ENCODE measurements around the gene FBXO2.
A peak's percentile ranks its signal among the peaks of the same experiment; 100 is the strongest.

Gene FBXO2

GRCh38 chr1:11658542-11658941 is 4.3 kb upstream of the FBXO2 start:
- Histone ChIP-seq H3K4me1 (ENCODE audit: control insufficient read depth, insufficient read depth, low read length) (peaks cover 16% of the 10 kb centered on the region), H3K9me3 (ENCODE audit: control insufficient read depth, low read length) (no peaks in the 10 kb centered on the region), H3K27me3 (ENCODE audit: control insufficient read depth, insufficient read depth, low read length) (peaks cover 6% of the 10 kb centered on the region), H3K36me3 (ENCODE audit: control insufficient read depth, insufficient read depth, low read length) (no peaks in the 10 kb centered on the region), H3K4me3 (ENCODE audit: low read length) (no peak overlapping the region), H3K9ac (ENCODE audit: low read length) (no peak overlapping the region)

- Histone ChIP-seq H3K4me3 (ENCODE audit: low read length) (no peak overlapping the region), H3K36me3 (ENCODE audit: control insufficient read depth, insufficient read depth, low read length) (no peaks in the 10 kb centered on the region), H3K27me3 (ENCODE audit: control insufficient read depth, insufficient read depth, low read length) (peaks cover 6% of the 10 kb centered on the region), H3K9me3 (ENCODE audit: control insufficient read depth, low read length) (no peaks in the 10 kb centered on the region), H3K4me1 (ENCODE audit: control insufficient read depth, insufficient read depth, low read length) (peaks cover 15% of the 10 kb centered on the region), H3K9ac (ENCODE audit: low read length) (no peak overlapping the region)
Measured at GRCh38 chr1:11657654-11658053, 3.4 kb upstream of the FBXO2 start.

GRCh38 chr1:11654939-11655808 is 945 bp upstream of the FBXO2 start:
- H3K4me3 ChIP-seq (ENCODE audit: low read length) = no peak overlapping the region
- no peaks in the 10 kb centered on the region for H3K36me3 ChIP-seq (ENCODE audit: control insufficient read depth, insufficient read depth, low read length)
- peaks cover 16% of the 10 kb centered on the region for H3K27me3 ChIP-seq (ENCODE audit: control insufficient read depth, insufficient read depth, low read length)
- H3K9me3 ChIP-seq (ENCODE audit: control insufficient read depth, low read length) = no peaks in the 10 kb centered on the region
- H3K9ac ChIP-seq (ENCODE audit: low read length) = peak overlapping the region; percentile 53
- peaks cover 23% of the 10 kb centered on the region for H3K4me1 ChIP-seq (ENCODE audit: control insufficient read depth, insufficient read depth, low read length)

GRCh38 chr1:11653861-11654136 is 430 bp downstream of the FBXO2 start:
- Histone ChIP-seq H3K9me3 (ENCODE audit: control insufficient read depth, low read length) (no peaks in the 10 kb centered on the region), H3K36me3 (ENCODE audit: control insufficient read depth, insufficient read depth, low read length) (no peaks in the 10 kb centered on the region), H3K4me3 (ENCODE audit: low read length) (no peak overlapping the region), H3K4me1 (ENCODE audit: control insufficient read depth, insufficient read depth, low read length) (peaks cover 34% of the 10 kb centered on the region), H3K27me3 (ENCODE audit: control insufficient read depth, insufficient read depth, low read length) (peaks cover 25% of the 10 kb centered on the region), H3K9ac (ENCODE audit: low read length) (no peak overlapping the region)

- H3K27me3 ChIP-seq (ENCODE audit: control insufficient read depth, insufficient read depth, low read length) = peaks cover 28% of the 10 kb centered on the region
- no peak overlapping the region for H3K9ac ChIP-seq (ENCODE audit: low read length)
- H3K4me1 ChIP-seq (ENCODE audit: control insufficient read depth, insufficient read depth, low read length) = peaks cover 38% of the 10 kb centered on the region
- no peaks in the 10 kb centered on the region for H3K9me3 ChIP-seq (ENCODE audit: control insufficient read depth, low read length)
- no peaks in the 10 kb centered on the region for H3K36me3 ChIP-seq (ENCODE audit: control insufficient read depth, insufficient read depth, low read length)
- no peak overlapping the region for H3K4me3 ChIP-seq (ENCODE audit: low read length)
Measured at GRCh38 chr1:11653101-11653860, 948 bp downstream of the FBXO2 start.

GRCh38 chr1:11652203-11652780 is 1.9 kb downstream of the FBXO2 start:
- Histone ChIP-seq H3K9ac (ENCODE audit: low read length) (no peak overlapping the region), H3K27me3 (ENCODE audit: control insufficient read depth, insufficient read depth, low read length) (peaks cover 38% of the 10 kb centered on the region), H3K9me3 (ENCODE audit: control insufficient read depth, low read length) (no peaks in the 10 kb centered on the region), H3K4me3 (ENCODE audit: low read length) (no peak overlapping the region), H3K36me3 (ENCODE audit: control insufficient read depth, insufficient read depth, low read length) (no peaks in the 10 kb centered on the region), H3K4me1 (ENCODE audit: control insufficient read depth, insufficient read depth, low read length) (peaks cover 41% of the 10 kb centered on the region)

GRCh38 chr1:11651017-11651416 is 3.2 kb downstream of the FBXO2 start:
- peaks cover 47% of the 10 kb centered on the region for H3K27me3 ChIP-seq (ENCODE audit: control insufficient read depth, insufficient read depth, low read length)
- H3K9me3 ChIP-seq (ENCODE audit: control insufficient read depth, low read length) = no peaks in the 10 kb centered on the region
- no peak overlapping the region for H3K4me3 ChIP-seq (ENCODE audit: low read length)
- H3K4me1 ChIP-seq (ENCODE audit: control insufficient read depth, insufficient read depth, low read length) = peaks cover 41% of the 10 kb centered on the region
- H3K36me3 ChIP-seq (ENCODE audit: control insufficient read depth, insufficient read depth, low read length) = no peaks in the 10 kb centered on the region
- peak overlapping the region; percentile 17 for H3K9ac ChIP-seq (ENCODE audit: low read length)

- H3K4me1 ChIP-seq (ENCODE audit: control insufficient read depth, insufficient read depth, low read length) = peaks cover 36% of the 10 kb centered on the region
- no peaks in the 10 kb centered on the region for H3K36me3 ChIP-seq (ENCODE audit: control insufficient read depth, insufficient read depth, low read length)
- H3K4me3 ChIP-seq (ENCODE audit: low read length) = no peak overlapping the region
- H3K9me3 ChIP-seq (ENCODE audit: control insufficient read depth, low read length) = no peaks in the 10 kb centered on the region
- H3K9ac ChIP-seq (ENCODE audit: low read length) = peak overlapping the region; percentile 17
- peaks cover 44% of the 10 kb centered on the region for H3K27me3 ChIP-seq (ENCODE audit: control insufficient read depth, insufficient read depth, low read length)
Measured at GRCh38 chr1:11650331-11650991, 3.8 kb downstream of the FBXO2 start.

GRCh38 chr1:11649624-11650330 is 4.5 kb downstream of the FBXO2 start:
- H3K36me3 ChIP-seq (ENCODE audit: control insufficient read depth, insufficient read depth, low read length) = no peaks in the 10 kb centered on the region
- H3K9me3 ChIP-seq (ENCODE audit: control insufficient read depth, low read length) = no peaks in the 10 kb centered on the region
- H3K27me3 ChIP-seq (ENCODE audit: control insufficient read depth, insufficient read depth, low read length) = peaks cover 41% of the 10 kb centered on the region
- no peak overlapping the region for H3K9ac ChIP-seq (ENCODE audit: low read length)
- H3K4me1 ChIP-seq (ENCODE audit: control insufficient read depth, insufficient read depth, low read length) = peaks cover 31% of the 10 kb centered on the region
- no peak overlapping the region for H3K4me3 ChIP-seq (ENCODE audit: low read length)

- H3K9ac ChIP-seq (ENCODE audit: low read length) = no peak overlapping the region
- peaks cover 31% of the 10 kb centered on the region for H3K4me1 ChIP-seq (ENCODE audit: control insufficient read depth, insufficient read depth, low read length)
- peaks cover 41% of the 10 kb centered on the region for H3K27me3 ChIP-seq (ENCODE audit: control insufficient read depth, insufficient read depth, low read length)
- no peaks in the 10 kb centered on the region for H3K9me3 ChIP-seq (ENCODE audit: control insufficient read depth, low read length)
- H3K4me3 ChIP-seq (ENCODE audit: low read length) = no peak overlapping the region
- H3K36me3 ChIP-seq (ENCODE audit: control insufficient read depth, insufficient read depth, low read length) = no peaks in the 10 kb centered on the region
Measured at GRCh38 chr1:11649237-11649623, 5.0 kb downstream of the FBXO2 start.

GRCh38 chr1:11648732-11649158 is 5.5 kb downstream of the FBXO2 start:
- Histone ChIP-seq H3K36me3 (ENCODE audit: control insufficient read depth, insufficient read depth, low read length) (no peaks in the 10 kb centered on the region), H3K4me1 (ENCODE audit: control insufficient read depth, insufficient read depth, low read length) (peaks cover 28% of the 10 kb centered on the region), H3K27me3 (ENCODE audit: control insufficient read depth, insufficient read depth, low read length) (peaks cover 41% of the 10 kb centered on the region), H3K9me3 (ENCODE audit: control insufficient read depth, low read length) (no peaks in the 10 kb centered on the region), H3K9ac (ENCODE audit: low read length) (no peak overlapping the region), H3K4me3 (ENCODE audit: low read length) (no peak overlapping the region)

Data from mucosa of stomach (tissue), 1 donor.